Ammon's horn (tissue), 1 donor: Measurements from ENCODE around the gene EPHB2.
"Not testable (repeated sequence)": the region's sequence is repeated elsewhere in the genome, so short reads cannot be mapped to it uniquely, and the experiment has no call there.

Experiments
- DNase-seq: peaks from one replicate; pipeline ENCODE4 v3.0.0-alpha.2; 2016; ENCODE audit warnings: low spot score

Gene EPHB2

DNA sequence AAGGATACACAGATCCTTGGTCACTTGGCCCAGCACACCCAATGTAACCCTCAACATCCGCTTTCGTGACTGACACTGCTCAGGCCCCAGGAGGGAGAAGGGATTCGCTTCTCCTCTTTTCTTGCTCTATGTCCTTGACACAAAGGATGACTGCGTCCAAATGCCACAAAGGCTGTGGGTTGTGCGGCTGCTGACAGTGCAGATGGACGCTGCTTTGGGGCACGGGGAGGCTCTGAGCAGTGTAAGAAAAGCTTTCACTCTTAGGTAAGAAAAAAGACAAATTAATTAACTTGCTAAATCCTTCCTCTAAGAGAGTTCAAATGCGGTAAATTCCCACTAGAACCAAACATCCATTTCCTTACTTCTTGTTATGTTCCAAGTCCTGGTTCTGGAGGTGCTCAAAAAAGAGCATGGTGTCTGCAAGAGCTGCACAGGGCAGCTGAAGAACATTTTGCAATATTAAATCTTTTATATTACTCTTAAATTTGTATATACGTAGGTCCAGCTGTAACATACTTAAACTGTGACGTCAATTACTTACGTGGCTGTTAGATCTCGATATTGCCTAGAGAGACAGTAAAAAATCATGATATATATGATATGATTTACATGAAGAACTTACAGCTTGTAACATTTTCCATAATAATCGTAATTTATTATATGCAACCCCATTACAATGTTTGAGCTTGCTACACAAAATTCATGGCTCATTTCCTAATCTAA, 19.4 kb upstream of the EPHB2 start:
- DNase-seq, result no peak

DNA sequence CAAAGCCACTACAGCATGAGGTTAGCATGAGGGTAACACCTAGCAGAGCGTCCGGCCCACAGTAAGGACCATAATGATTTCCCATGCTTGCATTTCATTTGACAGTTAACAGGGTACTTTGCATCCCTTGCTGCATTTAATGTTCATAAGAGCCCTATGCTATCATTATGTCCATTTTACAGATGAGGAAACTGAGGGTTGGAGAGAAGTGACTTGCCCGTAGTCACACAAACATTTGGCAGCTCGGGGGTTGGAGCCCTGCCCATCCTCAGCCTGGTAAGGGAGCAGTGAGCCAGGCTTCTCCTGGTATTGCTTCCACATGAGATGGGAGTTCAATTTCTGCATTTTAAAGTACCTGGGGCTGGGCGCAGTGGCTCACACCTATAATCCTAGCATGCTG, 16.5 kb upstream of the EPHB2 start:
- DNase-seq, result no peak

DNA sequence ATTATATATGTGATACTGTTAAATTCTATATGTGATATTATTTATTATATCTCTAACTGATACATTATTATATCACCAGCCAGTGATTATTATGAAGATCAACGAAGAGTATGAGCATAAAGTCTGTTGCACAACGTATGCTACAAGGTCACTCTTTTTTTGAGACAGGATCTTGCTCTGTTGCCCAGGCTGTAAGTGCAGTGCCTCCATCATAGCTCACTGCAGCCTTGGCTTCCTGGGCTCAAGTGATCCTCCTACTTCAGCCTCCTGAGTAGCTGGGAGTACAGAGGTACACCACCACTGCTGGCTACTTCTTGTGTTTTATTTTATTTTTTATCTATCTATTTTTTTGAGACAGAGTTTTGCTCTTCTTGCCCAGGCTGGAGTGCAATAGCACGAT, 14.0 kb upstream of the EPHB2 start:
- no peak for DNase-seq

DNA sequence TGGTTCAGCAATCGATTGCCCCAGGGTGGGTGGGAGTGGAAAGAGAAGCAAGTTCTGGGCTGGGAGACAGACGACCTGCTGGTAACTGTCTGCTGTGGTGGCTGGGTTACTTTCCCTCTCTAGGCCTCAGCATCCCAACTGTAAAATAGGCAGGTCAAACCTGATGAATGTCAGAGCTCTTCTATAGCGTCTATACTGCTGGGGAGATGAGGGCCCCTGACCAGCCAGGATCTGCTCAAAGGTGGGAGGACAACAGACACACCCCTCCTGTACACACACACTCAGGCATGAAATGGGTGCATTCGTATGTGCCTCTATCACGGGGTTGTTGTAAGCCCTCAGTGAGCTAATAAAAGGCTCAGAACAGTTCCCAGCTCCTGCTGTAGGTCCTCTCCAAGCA, 12.7 kb upstream of the EPHB2 start:
- no peak for DNase-seq

DNA sequence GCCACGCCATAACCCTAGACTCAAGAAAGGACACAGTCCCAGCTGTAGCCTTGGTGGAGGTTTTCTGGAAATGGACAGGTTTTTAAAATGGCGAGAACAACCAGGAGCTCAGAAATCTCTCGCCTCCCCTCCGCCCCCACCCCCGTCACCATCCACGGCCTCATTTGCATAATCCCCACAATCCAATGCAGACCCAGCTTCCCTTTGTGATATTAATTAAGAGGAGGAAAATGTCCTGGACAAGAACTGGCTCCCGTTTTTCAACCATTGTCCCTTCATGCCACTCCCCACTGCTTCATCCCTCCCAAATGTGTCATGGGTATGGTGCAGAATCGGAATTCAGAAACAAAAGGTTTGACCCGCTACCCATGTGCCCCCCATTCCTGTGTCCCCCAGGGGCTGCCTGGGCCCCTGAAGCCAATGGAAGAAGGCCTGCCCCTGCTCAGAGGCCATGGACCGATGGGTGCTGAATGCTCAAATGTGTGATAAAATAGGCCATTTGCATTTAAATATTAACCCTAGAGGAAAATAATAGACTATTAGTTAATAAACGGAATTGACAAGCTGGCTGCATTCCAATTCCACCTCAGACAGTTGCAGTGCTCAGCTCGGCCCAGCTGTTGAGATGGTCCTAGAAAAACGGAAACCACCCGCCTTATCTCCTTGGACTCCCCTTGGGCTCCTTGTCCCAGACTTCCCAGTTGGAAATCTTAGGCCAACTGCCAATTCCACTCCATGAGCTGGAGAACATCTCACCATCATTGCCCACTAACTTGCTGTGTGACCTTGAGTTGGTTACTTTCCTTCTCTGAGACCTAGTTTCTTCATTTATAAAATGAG, 10.7 kb upstream of the EPHB2 start:
- DNase-seq, result no peak

DNA sequence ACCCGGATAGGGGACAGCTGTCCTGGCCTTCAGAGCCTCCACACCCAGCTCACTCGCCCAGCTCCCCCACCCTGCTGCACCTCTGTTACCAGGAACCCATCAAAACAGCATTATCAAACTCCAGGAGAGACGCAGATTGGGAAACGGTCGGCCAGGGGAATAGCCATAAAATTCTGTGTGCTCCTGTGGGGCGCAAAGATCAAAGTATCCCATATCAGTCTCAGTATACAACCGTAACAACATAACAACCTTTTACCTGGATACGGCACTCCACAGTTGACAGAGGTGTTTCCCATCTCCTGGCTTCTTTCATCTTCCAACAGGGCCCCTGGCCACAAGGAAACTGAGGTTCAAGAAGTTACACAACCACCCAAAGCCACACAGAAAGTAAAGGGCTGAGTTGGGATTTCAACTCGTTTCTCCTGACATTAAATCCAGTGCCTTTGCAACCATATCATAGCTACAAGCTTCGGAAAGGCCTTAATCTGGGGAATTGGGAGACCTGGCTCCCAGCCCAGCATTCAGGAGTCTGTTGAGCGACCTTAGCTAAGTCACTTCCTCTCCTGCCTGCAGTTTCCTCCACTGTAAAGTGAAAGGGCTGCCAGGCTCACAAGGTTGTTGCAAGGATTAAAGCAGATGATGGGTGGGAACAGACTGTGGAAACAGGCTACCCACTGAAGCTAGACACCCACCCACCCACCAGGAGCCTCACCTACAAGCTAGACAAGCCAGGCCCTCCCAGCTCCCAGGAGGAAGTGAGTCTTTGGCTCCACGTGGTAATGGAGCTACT, 8.1 kb upstream of the EPHB2 start:
- no peak for DNase-seq

DNA sequence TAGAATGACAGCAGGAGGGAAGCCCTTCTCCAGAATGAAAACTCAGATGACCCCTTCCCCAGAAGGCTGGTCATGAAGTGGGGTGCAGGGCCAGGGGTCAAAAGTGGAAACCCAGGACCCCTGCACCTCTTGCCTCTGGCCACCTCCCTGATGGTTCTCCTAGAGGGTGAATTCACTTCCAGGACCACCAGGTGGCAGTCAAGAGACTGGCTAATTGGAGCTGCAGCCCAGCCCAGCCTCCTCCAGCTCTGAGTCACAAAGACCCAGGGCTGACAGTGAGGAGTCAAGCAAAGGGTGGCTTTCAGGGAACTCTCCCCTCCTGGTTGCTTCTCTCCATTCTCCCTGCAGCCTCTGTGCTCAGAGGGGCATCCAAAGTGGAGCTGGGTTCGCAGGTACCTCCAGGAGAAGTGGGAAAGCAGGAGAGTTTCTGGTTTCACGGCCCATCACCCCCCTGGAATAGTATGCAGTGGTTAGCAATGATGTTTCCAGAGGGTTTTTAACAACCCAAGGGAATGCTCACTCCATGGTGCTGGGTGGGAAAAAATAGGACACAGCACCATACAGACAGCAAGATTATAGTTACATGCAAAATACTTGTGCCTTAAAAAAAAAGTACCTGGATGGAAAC, 6.1 kb upstream of the EPHB2 start:
- DNase-seq, result peak; percentile 94

DNA sequence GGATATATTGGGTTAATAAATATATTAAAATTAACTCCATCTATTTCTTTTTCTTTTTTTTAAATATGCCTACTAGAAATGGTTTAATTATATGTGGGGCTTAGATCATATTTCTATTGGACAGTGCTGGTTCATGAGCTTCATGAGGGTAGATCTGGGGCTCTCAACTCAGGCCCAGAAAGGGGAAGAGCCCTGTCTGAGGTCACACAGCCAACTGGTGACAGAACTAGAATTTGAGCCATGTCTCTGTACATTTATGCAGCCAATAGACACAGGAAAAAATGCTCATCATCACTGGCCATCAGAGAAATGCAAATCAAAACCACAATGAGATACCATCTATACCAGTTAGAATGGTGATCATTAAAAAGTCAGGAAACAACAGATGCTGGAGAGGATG, 5.1 kb upstream of the EPHB2 start:
- DNase-seq, result no peak

DNA sequence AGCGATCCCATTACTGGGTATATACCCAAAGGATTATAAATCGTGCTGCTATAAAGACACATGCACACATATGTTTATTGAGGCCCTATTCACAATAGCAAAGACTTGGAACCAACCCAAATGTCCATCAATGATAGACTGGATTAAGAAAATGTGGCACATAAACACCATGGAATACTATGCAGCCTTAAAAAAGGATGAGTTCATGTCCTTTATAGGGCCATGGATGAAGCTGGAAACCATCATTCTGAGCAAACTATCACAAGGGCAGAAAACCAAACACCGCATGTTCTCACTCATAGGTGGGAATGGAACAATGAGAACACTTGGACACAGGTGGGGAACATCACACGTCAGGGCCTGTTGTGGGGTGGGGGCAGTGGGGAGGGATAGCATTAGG, 4.5 kb upstream of the EPHB2 start:
- not testable (repeated sequence) for DNase-seq

DNA sequence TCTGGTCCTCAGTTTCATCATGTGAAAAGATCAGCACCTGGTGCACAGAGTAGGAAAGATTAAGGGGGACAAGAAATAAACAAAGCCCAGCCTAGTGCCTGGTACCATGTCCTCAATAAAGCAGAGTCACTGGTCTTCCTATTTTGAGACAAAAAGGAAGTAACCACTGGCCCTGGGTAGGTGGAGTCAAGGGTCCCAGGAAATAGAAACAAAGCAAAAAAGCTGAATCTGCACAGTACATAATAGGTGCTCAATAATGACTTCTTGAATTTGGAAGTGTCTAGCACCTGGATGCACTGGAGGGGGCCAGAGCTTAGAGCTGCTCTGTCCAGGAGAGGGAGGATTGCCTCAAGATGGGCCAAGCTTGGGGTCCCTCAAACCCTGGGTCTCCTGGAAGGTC, 1.9 kb upstream of the EPHB2 start:
- no peak for DNase-seq

DNA sequence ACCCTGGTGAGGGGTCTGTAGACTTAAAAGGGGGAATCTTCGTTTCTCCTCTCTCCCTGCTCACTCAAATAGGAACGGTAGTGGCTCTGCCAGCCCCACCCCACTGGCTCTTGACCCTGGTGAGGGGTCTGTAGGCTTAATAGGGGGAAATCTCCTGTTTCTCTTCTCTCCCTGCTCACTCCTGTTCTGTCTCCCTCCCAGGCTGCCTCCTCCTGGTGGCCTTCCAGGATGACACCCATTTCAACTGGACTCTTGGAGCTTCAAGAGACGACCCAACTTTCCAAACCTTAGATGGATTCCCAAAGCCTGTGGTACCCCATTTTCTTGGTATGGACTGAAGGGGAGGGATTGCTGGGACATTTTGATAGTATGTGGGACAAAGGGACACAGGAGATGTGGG, 1.4 kb upstream of the EPHB2 start:
- DNase-seq, result no peak

DNA sequence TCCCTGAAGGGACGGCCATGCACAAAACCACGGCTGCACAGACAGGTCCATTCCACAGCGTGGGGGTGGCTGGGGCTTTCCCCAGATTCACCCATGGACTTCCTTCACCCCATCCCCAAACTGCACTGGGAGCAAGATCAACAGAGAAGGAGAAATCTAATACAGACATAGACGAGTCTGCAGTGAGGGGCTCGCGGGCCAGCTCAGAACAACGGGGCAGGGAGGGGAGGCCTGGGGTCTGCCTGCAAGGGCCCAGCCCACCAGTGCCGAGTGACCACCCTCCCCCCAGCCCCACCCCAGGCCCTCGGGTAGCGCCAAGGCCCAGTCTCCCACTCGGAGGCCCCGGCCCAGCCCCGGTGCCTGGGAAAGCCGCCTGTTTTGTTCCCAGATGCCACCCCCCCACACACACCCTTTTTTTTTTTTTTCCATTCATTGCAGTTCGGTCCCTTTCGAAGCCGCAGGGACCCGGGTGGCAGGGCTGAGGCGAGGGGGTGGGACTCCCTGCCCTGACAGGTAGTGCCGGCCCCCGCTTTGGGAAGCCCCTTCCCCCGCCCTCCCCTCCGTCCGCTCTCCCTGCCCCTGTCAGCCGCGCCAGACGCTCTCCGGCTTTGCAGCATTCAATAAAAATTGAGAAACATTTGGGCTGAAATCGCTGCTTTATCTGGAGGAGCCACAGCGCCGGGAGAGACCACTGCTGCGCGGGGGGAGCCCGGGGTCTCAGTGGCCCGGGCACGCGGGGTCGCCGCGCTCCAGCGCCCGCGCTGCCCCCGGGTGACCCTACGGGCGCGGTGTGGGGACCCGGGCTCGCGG, 543 bp upstream of the EPHB2 start:
- DNase-seq, result peak; percentile 65

DNA sequence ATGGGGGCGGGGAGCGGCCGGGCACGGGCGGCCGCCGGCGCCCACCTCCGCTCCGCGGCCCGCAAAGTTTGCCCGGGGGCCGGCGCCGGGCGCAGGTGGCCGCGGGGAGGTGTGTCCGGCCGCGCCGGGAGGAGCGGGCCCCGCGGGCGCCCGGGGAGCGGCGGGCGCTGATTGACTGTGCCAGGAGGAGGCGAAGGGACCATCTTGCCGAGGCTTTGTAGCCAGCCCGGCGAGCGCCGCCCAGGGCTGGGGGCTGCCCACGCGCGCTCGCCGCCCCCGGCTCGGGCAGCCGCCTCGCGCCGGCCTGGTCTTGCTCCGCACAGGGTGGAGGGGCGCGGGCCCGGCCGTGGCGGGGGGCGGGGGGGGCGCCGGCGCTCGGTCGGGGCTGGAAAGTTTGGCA, 432 bp downstream of the EPHB2 start:
- no peak for DNase-seq

DNA sequence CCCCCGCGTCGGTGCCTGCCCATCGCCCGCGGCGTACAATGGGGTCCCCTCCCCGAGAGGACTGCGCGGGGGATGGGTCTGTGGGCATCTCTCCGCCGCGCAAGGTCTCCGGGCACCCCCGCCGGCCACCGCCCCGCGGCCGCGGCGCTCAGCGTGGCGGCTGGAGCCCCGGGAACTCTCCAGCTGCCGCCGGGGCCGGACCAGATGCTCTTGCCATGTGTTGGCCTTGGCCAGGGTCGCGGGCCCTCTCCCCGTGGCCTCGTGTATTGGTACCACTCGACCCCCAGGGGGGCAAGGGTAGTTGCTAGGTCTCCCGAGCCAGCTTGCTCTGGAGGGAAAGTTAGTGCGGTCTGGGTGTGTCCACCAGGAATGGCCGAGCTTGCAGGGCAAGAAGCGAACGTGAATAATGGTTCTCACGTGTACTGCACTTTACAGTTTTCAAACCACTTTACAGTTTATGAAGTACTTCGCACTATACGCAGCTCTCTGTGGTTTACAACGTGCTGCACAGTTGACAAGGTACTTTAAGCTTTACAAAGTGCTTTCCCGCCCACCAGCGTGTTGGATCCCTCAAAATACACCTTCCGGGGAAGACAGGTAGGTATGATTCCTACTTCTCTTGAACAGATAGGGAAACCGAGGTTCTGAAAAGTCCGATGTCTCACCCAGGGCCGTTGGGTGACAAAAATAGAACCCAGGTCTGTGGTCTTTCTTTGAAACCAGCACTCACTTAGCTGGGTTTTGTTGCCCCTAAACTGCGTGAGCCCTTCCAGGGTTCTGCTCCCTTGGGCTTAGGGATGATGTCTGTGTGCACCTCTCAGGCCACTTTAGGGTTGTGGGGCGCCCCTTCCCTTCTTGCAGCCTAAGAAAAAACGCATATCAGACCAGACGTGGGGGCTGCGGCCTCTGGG, 1.2 kb downstream of the EPHB2 start:
- DNase-seq, result no peak

DNA sequence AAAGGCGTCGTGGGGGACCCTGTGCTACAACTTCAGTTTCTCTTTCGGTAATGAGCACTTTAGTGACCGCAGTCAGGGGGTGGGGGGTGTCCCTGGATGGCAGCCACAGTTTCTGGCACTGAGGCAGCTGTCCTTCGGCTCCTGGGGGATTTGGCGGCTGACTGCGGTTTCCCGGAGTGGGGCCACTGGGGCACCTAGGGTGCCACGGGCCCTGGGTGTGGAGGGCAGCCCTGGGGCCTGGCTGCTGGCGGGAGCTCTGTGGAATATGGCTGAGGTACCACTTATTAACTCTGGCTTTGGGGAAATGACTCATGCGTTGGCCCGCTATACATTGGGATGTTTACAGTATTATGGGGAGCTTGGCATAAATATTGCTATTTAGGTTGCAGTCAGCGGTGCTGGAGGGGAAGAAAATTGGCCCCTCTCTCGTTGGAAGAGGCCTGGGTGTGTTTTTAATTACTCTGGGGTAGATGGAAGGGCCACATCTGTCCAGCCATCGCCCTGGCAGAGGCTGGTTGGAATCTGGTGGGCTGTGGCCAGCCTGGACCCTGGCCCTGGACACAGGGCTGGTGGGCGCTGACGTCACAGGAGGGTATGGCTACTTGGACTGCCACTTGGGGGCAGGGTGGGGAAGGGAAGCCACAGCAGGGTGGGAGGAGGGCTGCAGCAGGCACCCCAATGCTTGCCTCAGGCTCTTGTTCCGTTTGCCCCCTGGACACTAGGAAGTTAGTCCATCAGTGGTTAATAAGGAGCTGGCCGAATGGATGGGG, 2.0 kb downstream of the EPHB2 start:
- DNase-seq, result no peak

DNA sequence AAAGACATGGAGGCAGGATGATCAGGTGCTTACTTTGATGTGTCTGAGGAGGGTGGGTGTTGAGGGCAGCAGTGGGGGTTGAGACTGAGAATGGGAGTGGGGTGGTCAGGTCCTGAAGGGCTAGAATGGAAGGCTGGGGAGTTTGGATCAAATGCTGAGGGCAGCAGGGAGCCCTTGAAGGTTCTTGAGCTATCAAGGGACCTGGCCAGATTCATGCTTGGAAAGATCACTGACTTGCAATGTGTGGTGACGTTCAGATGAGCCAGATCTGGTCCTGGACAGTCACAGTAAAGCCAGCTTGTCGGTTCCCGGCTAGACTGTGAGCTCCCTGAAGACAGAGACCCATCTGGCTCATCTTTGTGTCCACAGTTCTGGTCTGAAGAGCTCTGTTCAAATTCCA, 3.8 kb downstream of the EPHB2 start:
- no peak for DNase-seq

DNA sequence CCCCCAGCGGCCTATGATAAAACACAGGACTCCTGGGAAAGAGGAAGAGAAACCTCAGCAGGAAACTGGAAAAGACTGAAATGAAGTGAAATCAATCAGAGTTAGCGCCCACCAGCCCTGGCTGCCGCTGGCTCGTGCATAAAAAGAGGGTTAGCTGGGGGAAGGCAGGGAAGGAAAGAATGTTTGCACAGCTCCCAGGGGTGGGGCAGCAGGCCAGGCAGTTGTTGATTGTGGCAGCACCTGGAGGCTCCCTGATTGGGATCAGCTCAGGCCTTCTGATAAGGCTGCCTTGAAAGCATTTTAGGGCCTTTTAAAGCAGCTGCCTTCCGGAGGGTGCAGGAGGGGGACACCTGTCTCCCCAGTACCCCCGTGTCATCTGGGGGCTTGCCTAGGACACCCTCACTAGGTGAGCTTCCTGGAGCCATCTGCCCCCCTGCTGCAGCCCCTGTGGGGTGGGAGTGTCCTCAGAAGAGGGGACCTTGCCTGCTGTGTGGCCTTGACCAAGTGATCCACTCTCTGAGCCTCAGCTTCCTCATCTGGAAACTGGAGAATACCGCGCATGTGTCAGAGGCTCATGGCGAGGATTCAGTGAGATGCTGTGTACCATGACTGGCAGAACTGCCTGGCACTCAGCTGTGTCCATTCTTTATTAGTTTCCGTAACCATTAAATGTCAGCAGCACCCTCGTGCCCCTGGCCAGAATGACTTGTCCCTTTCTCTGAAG, 6.6 kb downstream of the EPHB2 start:
- DNase-seq, result peak; percentile 38

DNA sequence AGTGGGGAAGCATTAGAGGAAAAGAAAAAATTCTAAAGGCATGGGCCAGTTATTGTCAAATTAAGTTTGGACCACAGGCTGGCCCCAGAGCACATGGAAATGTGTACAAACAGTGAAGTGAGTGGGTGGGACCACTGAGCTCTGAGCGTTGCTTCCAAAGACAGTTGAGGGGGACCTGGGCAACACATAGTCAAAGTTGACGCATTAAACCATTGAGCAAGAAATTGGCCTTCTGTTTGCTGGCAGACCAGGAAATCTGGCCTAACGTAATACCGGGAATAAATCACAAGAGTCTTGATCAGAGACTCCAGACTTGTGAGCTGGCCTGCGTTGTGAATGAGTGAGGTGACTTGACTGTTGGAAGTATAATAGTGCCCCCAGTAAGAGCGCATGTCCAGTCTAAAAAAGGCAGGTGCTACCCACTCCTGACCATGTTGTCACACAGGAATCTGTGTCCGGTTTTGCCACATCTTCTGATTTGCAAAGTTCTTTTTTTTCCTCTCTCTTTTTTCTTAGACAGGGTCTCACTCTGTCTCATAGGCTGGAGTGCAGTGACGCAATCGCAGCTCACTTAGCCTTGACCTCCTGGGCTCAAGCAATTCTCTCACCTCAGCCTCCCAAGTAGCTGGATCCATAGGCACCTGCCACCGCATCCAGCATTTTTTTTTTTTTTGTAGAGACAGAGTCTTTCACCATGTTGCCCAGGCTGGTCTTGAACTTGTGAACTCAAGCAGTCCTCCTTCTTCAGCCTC, 10.7 kb downstream of the EPHB2 start:
- DNase-seq, result no peak
